ENCODE data around the gene ZNF710.

ZNF710 gene

GRCh38 chr15:90072978-90073640 is 72.0 kb downstream of the ZNF710 start:
- TF ChIP-seq CTCF (conservative IDR thresholded peaks at IDR 0.05; ENCODE audit: low read depth, low read length) = no peak
- no peak overlapping the region for H3K4me3 ChIP-seq (ENCODE audit: low read depth, low read length)
- no peak for DNase-seq (ENCODE audit: low read depth)

- DNase-seq (ENCODE audit: low read depth) = no peak
- no peak for TF ChIP-seq CTCF (conservative IDR thresholded peaks at IDR 0.05; ENCODE audit: low read depth, low read length)
- no peak overlapping the region for H3K4me3 ChIP-seq (ENCODE audit: low read depth, low read length)
Observed at GRCh38 chr15:90074023-90074422, 72.9 kb downstream of the ZNF710 start.

GRCh38 chr15:90074916-90075315 is 73.8 kb downstream of the ZNF710 start:
- TF ChIP-seq CTCF (conservative IDR thresholded peaks at IDR 0.05; ENCODE audit: low read depth, low read length) = no peak
- H3K4me3 ChIP-seq (ENCODE audit: low read depth, low read length) = no peak overlapping the region
- no peak for DNase-seq (ENCODE audit: low read depth)

GRCh38 chr15:90075420-90076289 is 74.5 kb downstream of the ZNF710 start:
- no peak overlapping the region for H3K4me3 ChIP-seq (ENCODE audit: low read depth, low read length)
- DNase-seq (ENCODE audit: low read depth) = no peak
- no peak for TF ChIP-seq CTCF (conservative IDR thresholded peaks at IDR 0.05; ENCODE audit: low read depth, low read length)

GRCh38 chr15:90076716-90077115 is 75.6 kb downstream of the ZNF710 start:
- no peak for TF ChIP-seq CTCF (conservative IDR thresholded peaks at IDR 0.05; ENCODE audit: low read depth, low read length)
- no peak overlapping the region for H3K4me3 ChIP-seq (ENCODE audit: low read depth, low read length)
- DNase-seq (ENCODE audit: low read depth) = no peak

- H3K4me3 ChIP-seq (ENCODE audit: low read depth, low read length) = no peak overlapping the region
- DNase-seq (ENCODE audit: low read depth) = peak; percentile 64
- peak; percentile 14 for TF ChIP-seq CTCF (conservative IDR thresholded peaks at IDR 0.05; ENCODE audit: low read depth, low read length)
Observed at GRCh38 chr15:90078965-90079364, 77.8 kb downstream of the ZNF710 start.
